ENCODE data around the gene EMILIN2. TPM values are rescaled to one million over a fixed set of nuclear protein-coding genes. Genes with fewer than 3 reads are reported as not detected.

Gene EMILIN2
- total and polyA plus RNA-seq, 2 donors (not counting 1 experiment from before 2014, with no cell fraction given) = 2.5 to 48.2 TPM

- POLR2A ChIA-PET = no interaction called here
- Mint-ChIP-seq H3K27me3 (no peaks in the 10 kb centered on the region), H3K4me3 (no peak overlapping the region), H3K9me3 (ENCODE audit: insufficient read depth) (peaks cover 2% of the 10 kb centered on the region), H3K27ac (no peak overlapping the region), H3K4me1 (no peaks in the 10 kb centered on the region)
- no peak overlapping the region for H2AFZ ChIP-seq (ENCODE audit: insufficient read depth, low read depth, low read length, poor library complexity, severe bottlenecking)
- TF ChIP-seq EZH2 (IDR thresholded peaks at IDR 0.05; ENCODE audit: borderline replicate concordance, insufficient read depth, low read depth, low read length, poor library complexity, severe bottlenecking) = no peak
- TF ChIP-seq, protein P1, sequence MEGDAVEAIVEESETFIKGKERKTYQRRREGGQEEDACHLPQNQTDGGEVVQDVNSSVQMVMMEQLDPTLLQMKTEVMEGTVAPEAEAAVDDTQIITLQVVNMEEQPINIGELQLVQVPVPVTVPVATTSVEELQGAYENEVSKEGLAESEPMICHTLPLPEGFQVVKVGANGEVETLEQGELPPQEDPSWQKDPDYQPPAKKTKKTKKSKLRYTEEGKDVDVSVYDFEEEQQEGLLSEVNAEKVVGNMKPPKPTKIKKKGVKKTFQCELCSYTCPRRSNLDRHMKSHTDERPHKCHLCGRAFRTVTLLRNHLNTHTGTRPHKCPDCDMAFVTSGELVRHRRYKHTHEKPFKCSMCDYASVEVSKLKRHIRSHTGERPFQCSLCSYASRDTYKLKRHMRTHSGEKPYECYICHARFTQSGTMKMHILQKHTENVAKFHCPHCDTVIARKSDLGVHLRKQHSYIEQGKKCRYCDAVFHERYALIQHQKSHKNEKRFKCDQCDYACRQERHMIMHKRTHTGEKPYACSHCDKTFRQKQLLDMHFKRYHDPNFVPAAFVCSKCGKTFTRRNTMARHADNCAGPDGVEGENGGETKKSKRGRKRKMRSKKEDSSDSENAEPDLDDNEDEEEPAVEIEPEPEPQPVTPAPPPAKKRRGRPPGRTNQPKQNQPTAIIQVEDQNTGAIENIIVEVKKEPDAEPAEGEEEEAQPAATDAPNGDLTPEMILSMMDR (IDR thresholded peaks at IDR 0.05) = no peak
- ATAC-seq (ENCODE audit: low read depth) (no peak), DNase-seq (no peak)
- intact Hi-C loops (cut with micrococcal nuclease) = no loop called here
- no peaks in the 10 kb centered on the region for H3K79me2 ChIP-seq (ENCODE audit: control insufficient read depth, insufficient read depth, low read length)
- peaks cover 0 to 10% (median 1%) of the 10 kb centered on the region in 3 donors for H3K9me3 ChIP-seq (ENCODE audit: control extremely low read depth in 1 of 3, control insufficient read depth in 2 of 3, insufficient read depth in 1 of 3, low read length in 2 of 3)
- no peaks in the 10 kb centered on the region for H3K4me1 ChIP-seq (ENCODE audit: control insufficient read depth in 2 of 2, insufficient read depth in 2 of 2, low read length in 2 of 2)
- H3K27ac ChIP-seq (ENCODE audit: low read length in 2 of 2) = no peak overlapping the region
- H3K9ac ChIP-seq (ENCODE audit: low read length) = no peak overlapping the region
- H3K27me3 ChIP-seq (replicated peaks in 1 of 4; ENCODE audit: control extremely low read depth in 1 of 4, control insufficient read depth in 3 of 4, insufficient read depth in 4 of 4, low read length in 3 of 4) = no peaks in the 10 kb centered on the region
- no peak overlapping the region for H3K4me2 ChIP-seq (replicated peaks; ENCODE audit: low read depth, low read length, poor library complexity, severe bottlenecking)
- H3K36me3 ChIP-seq (replicated peaks in 1 of 2; ENCODE audit: control extremely low read depth in 1 of 2, control insufficient read depth in 1 of 2, extremely low read depth in 1 of 2, insufficient read depth in 2 of 2, low read length in 1 of 2) = no peaks in the 10 kb centered on the region
- CTCF ChIA-PET = no interaction called here
- H4K20me1 ChIP-seq (ENCODE audit: control insufficient read depth, insufficient read depth, low read length, poor library complexity, severe bottlenecking) = no peaks in the 10 kb centered on the region
- 100% methylated on average over 4 of the region's 5 CpGs for WGBS (ENCODE audit: insufficient coverage)
- no peak overlapping the region for H3K4me3 ChIP-seq (ENCODE audit: control extremely low read depth in 1 of 5, extremely low read depth in 1 of 5, insufficient read depth in 1 of 5, low read depth in 2 of 5, low read length in 4 of 5)
Measured at GRCh38 chr18:2824865-2825264, 21.9 kb upstream of the EMILIN2 start.

DNA sequence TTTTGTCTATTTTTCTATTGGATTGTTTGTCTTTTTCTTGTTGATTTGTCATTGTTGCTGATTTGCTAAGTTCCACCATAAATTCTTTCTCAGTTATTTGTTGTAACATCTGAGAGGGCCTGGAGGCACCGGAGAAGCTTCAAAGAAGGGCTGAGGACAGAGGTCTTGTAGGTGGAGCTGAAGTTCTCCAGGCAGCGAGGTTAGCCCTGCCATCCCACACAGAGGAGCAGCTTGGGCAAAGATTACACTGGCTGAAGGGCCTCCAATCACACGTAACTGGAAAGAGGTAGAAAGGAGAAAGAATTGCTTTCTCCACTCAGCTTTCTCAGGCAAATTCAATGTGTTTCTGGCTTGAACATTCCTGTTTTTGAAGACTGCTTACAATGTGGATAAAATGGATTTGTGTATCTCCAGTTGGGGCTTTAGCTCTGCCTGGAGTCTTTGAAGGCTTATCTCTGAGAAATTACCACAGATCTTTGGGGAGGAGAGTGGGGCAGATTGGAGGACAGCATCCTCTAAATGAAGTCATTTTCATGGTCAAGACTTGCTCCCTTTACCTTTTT is 21.1 kb upstream of the EMILIN2 start:
- H2AFZ ChIP-seq (ENCODE audit: insufficient read depth, low read depth, low read length, poor library complexity, severe bottlenecking) = no peak overlapping the region
- no peak overlapping the region for H3K4me2 ChIP-seq (replicated peaks; ENCODE audit: low read depth, low read length, poor library complexity, severe bottlenecking)
- WGBS (ENCODE audit: insufficient coverage) = 100% methylated on average over 2 of the region's 3 CpGs
- no peaks in the 10 kb centered on the region for H3K36me3 ChIP-seq (replicated peaks in 1 of 2; ENCODE audit: control extremely low read depth in 1 of 2, control insufficient read depth in 1 of 2, extremely low read depth in 1 of 2, insufficient read depth in 2 of 2, low read length in 1 of 2)
- H3K4me1 ChIP-seq (ENCODE audit: control insufficient read depth in 2 of 2, insufficient read depth in 2 of 2, low read length in 2 of 2) = no peaks in the 10 kb centered on the region
- Mint-ChIP-seq H3K4me1 (no peaks in the 10 kb centered on the region), H3K27me3 (no peaks in the 10 kb centered on the region), H3K9me3 (ENCODE audit: insufficient read depth) (peaks cover 2% of the 10 kb centered on the region), H3K27ac (no peak overlapping the region), H3K4me3 (no peak overlapping the region)
- no peak for ATAC-seq (ENCODE audit: low read depth)
- ChIA-PET POLR2A (interaction anchor here (0.6 kb wide), 1 partner anchor 19 kb away, joined by 3 read pairs; no protein-coding TSS in a partner anchor), CTCF (no interaction called here)
- TF ChIP-seq, protein P1 (IDR thresholded peaks at IDR 0.05) = no peak
- no peak for TF ChIP-seq EZH2 (IDR thresholded peaks at IDR 0.05; ENCODE audit: borderline replicate concordance, insufficient read depth, low read depth, low read length, poor library complexity, severe bottlenecking)
- no peaks in the 10 kb centered on the region for H4K20me1 ChIP-seq (ENCODE audit: control insufficient read depth, insufficient read depth, low read length, poor library complexity, severe bottlenecking)
- peaks cover 0 to 10% (median under 1%) of the 10 kb centered on the region in 3 donors for H3K9me3 ChIP-seq (ENCODE audit: control extremely low read depth in 1 of 3, control insufficient read depth in 2 of 3, insufficient read depth in 1 of 3, low read length in 2 of 3)
- no peak overlapping the region for H3K27ac ChIP-seq (ENCODE audit: low read length in 2 of 2)
- H3K9ac ChIP-seq (ENCODE audit: low read length) = no peak overlapping the region
- no peaks in the 10 kb centered on the region for H3K27me3 ChIP-seq (replicated peaks in 1 of 4; ENCODE audit: control extremely low read depth in 1 of 4, control insufficient read depth in 3 of 4, insufficient read depth in 4 of 4, low read length in 3 of 4)
- no peak overlapping the region for H3K4me3 ChIP-seq (ENCODE audit: control extremely low read depth in 1 of 5, extremely low read depth in 1 of 5, insufficient read depth in 1 of 5, low read depth in 2 of 5, low read length in 4 of 5)
- no peaks in the 10 kb centered on the region for H3K79me2 ChIP-seq (ENCODE audit: control insufficient read depth, insufficient read depth, low read length)
- no peak for DNase-seq
- intact Hi-C loops (cut with micrococcal nuclease) = no loop called here
